Gastrocnemius medialis (tissue), 4 donors: ENCODE data around the gene TBX1. TPM values are rescaled to one million over a fixed set of nuclear protein-coding genes. Genes with fewer than 3 reads are reported as not detected.
A peak's percentile ranks its signal among the peaks of the same experiment; 100 is the strongest.

Source experiments
- ATAC-seq, 2 donors: fragments of 150-250 bp; one replicate each; pipeline ENCODE4 v1.9.1; 2016
- DNase-seq, 2 donors: peaks; one replicate each; pipeline ENCODE4 v3.0.0-alpha.2; 2019
- H3K27ac ChIP-seq, 4 donors: fragments of 200-600 bp; sonication (generic); 1 replicate in 1 of 4; 2 replicates in 3 of 4; pipeline ENCODE4 v1.5.1; 2016 to 2018; ENCODE audit warnings: mild to moderate bottlenecking in 2 of 4, moderate library complexity in 1 of 4
- H3K27me3 ChIP-seq, 3 donors: fragments of 200-600 bp; sonication (generic) in 2 of 3; 1 replicate in 1 of 3; 2 replicates in 2 of 3; pipeline versions ENCODE4 v1.5.1 to v1.6.0; 2016 to 2019; ENCODE audit warnings: mild to moderate bottlenecking in 1 of 3, moderate library complexity in 1 of 3
- H3K36me3 ChIP-seq, 2 donors: fragments of 200-600 bp; sonication (generic) in 1 of 2; one replicate each; pipeline ENCODE4 v1.5.1; 2017 to 2018
- H3K4me1 ChIP-seq, 2 donors: fragments of 200-600 bp; sonication (generic) in 1 of 2; one replicate each; pipeline ENCODE4 v1.5.1; 2016 to 2017; ENCODE audit warnings: mild to moderate bottlenecking in 2 of 2
- H3K4me3 ChIP-seq, 4 donors: fragments of 200-600 bp; sonication (generic) in 3 of 4; 1 replicate in 1 of 4; 2 replicates in 3 of 4; pipeline ENCODE4 v1.5.1; 2016 to 2019; ENCODE audit warnings: mild to moderate bottlenecking in 2 of 4
- H3K9me3 ChIP-seq, 3 donors: fragments of 200-600 bp; sonication (generic) in 2 of 3; 1 replicate in 1 of 3; 2 replicates in 2 of 3; pipeline ENCODE4 v1.5.1; 2016 to 2019
- POLR2A ChIP-seq, 2 donors: fragments of 450-650 bp; IDR thresholded peaks; one replicate each; pipeline ENCODE4 v1.6.1; 2017; ENCODE audit warnings: antibody characterized with exemption in 2 of 2, mild to moderate bottlenecking in 2 of 2, moderate library complexity in 2 of 2
- in situ Hi-C, 4 donors: fragments of 200-750 bp; cut with MboI; loops; one replicate each; pipeline versions ENCODE4 v1.15.0 to v1.8.0; 2017; ENCODE audit warnings: low sequenced_read_pairs in 4 of 4
- intact Hi-C: fragments of 100-400 bp; cut with DNase I; formaldehyde crosslinking; loops from one replicate; pipeline ENCODE4 v1.15.1; 2023; ENCODE audit warnings: low total_unique reads
- total RNA-seq, 4 donors: library from RNA; depleted of rRNA; stranded (reverse); fragments of >200 nt; gene quantifications; one replicate each; pipeline versions ENCODE4 v1.1.0 to v1.2.3, GENCODE V29; 2016
- TF ChIP-seq, protein P1 (sequence below), 5 experiments: fragments of 450-650 bp in 3 of 5; fragments of 200-600 bp in 2 of 5; sonication (generic) in 2 of 5; IDR thresholded peaks in 4 of 5; conservative IDR thresholded peaks in 1 of 5; 1 replicate in 4 of 5; 2 replicates in 1 of 5; pipeline ENCODE4 v1.5.1; 2016 to 2019; ENCODE audit warnings: antibody characterized with exemption in 5 of 5, mild to moderate bottlenecking in 3 of 5, moderate library complexity in 3 of 5

Gene TBX1
- total RNA-seq, 4 donors from 2014 or later, result 27.9 to 38.9 (median 36.3) TPM

DNA sequence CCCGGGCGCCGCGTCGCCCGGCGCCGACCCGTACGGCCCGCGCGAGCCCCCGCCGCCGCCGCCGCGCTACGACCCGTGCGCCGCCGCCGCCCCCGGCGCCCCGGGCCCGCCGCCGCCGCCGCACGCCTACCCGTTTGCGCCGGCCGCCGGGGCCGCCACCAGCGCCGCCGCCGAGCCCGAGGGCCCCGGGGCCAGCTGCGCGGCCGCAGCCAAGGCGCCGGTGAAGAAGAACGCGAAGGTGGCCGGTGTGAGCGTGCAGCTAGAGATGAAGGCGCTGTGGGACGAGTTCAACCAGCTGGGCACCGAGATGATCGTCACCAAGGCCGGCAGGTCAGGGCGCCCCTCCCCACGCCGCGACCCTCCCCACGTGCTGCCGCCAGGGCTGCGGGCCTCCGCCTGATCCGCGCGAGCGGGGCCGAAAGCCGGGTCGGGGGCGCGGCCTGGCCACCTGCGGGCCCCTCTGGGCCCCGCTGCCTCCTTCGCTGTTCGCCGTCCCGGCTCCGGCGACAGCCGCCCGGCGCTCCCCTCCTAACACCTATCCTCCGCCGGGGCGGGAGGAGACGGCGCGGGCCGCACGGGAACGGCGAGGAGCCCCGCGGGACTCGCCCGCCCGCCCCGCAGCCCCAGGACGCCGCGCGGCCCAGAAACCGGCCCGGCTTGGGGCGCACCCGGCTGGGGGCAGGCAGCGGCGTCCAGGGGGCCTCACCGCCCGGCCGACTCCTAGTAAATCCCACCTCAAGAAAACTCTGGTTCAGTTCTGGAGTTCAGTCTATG lies 560 bp downstream of the TBX1 start:
- intact Hi-C loops (no loop called here), in situ Hi-C loops (no loop called here)
- Histone ChIP-seq H3K36me3 (no peaks in the 10 kb centered on the region), H3K27me3 (peaks cover 15 to 41% (median 16%) of the 10 kb centered on the region in 3 donors), H3K27ac (peak overlapping the region; percentile 79 to 81 (median 80)), H3K4me1 (peaks cover 0 to 4% of the 10 kb centered on the region in 2 donors), H3K9me3 (no peaks in the 10 kb centered on the region), H3K4me3 (peak overlapping the region; percentile 51 to 54 (median 53))
- no peak for TF ChIP-seq POLR2A (IDR thresholded peaks at IDR 0.05)
- TF ChIP-seq, protein P1, sequence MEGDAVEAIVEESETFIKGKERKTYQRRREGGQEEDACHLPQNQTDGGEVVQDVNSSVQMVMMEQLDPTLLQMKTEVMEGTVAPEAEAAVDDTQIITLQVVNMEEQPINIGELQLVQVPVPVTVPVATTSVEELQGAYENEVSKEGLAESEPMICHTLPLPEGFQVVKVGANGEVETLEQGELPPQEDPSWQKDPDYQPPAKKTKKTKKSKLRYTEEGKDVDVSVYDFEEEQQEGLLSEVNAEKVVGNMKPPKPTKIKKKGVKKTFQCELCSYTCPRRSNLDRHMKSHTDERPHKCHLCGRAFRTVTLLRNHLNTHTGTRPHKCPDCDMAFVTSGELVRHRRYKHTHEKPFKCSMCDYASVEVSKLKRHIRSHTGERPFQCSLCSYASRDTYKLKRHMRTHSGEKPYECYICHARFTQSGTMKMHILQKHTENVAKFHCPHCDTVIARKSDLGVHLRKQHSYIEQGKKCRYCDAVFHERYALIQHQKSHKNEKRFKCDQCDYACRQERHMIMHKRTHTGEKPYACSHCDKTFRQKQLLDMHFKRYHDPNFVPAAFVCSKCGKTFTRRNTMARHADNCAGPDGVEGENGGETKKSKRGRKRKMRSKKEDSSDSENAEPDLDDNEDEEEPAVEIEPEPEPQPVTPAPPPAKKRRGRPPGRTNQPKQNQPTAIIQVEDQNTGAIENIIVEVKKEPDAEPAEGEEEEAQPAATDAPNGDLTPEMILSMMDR (IDR thresholded peaks at IDR 0.05 in 4 of 5, conservative IDR thresholded peaks at IDR 0.05 in 1 of 5), result no peak
- DNase-seq, result no peak
- peak; percentile 25 to 35 for ATAC-seq

DNA sequence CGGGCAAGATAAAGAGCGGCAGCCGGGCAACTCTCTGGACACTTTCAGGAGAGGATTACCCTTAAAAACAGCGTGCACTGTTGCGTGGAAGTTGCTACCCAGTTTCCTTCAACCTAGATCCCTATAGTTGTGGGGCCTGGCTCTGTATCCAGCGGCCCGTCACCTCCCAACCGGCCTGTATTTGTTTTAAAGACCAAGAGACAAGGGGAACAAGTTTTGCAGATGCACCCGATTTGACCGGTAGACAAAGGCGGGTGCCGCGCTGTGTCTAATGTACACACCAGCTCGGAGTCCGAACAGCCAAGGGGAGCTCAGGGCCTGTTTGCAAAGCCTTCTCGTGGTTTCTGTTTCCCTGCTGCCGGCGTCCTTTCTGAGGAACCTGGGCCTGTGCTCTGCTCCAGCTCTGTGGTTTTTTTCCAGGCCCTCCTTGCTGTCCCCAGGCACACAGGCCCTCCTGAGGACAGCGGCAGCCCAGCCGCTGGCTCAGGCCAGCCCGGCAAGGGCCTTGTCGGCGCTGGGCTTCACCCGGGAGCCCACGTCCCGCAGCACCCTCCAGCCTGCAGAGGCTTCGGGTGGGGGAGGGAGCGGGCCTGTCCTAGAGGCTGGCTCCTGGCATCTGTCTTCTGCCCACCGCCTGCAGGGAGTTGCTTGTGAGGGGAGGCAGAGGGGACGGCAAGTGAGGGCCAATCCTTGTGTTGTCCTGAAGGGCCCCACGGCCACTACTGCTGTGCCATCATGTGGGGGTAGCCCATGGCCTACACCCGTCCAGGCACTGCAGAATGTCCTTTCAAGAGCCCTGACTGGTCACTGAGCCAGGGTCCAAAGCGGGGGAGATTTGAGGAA lies 1.4 kb downstream of the TBX1 start:
- Histone ChIP-seq H3K4me1 (peaks cover 0 to 4% of the 10 kb centered on the region in 2 donors), H3K27me3 (peaks cover 8 to 37% (median 12%) of the 10 kb centered on the region in 3 donors), H3K4me3 (peak overlapping the region; percentile 51 to 54 (median 53)), H3K36me3 (no peaks in the 10 kb centered on the region), H3K9me3 (no peaks in the 10 kb centered on the region), H3K27ac (peak overlapping the region; percentile 79 to 81 (median 80))
- ATAC-seq (peak; percentile 17 to 29), DNase-seq (no peak)
- TF ChIP-seq, protein P1 (IDR thresholded peaks at IDR 0.05 in 4 of 5, conservative IDR thresholded peaks at IDR 0.05 in 1 of 5), result no peak
- TF ChIP-seq POLR2A (IDR thresholded peaks at IDR 0.05), result peak in 1 of 2 donors; percentile 16
- intact Hi-C loops, result loop anchor here (1.0 kb wide), 1 partner anchor 92 kb away; the partner anchor contains the start of genes GNB1L and RTL10
- in situ Hi-C loops, result no loop called here

DNA sequence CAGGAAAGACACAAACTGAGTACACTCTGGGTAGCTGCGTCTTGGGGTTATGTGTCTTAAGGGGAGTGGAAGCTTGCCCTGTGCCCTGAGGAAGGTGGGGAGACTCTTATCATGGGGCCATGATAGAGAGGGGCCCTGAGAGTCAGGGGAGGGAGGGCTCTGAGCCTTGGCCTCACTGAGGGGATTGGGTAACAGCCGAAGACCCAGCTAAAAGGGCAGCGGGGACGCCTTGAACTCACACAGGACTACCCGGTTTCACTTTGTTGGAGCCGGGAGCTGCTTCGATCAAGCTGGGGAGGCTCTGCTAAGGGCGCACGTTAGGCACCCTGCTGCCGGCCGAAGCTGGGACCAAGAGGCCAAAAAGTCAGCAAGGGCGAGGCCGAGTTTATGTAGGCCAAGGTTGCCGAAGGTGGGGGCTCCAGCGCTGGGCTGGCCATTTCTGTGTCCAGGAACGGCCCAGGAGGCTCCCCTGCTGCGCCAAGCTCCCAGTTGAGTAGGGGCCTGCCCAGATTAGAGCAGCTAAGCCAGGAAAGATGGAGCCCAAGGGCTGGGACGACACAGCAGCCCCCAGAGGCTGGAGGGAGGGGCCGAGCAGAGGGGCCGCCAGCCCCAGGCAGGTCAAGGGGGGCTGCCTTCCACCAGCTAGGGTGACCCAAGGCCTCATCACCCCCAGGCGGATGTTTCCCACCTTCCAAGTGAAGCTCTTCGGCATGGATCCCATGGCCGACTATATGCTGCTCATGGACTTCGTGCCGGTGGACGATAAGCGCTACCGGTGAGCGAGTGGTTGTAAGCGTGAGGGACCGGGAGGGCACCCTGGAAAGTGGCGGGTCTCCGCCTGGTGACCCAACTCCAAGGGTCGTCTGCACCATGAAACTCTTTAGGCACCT lies 2.2 kb downstream of the TBX1 start:
- ATAC-seq (no peak), DNase-seq (no peak)
- peak overlapping the region; percentile 79 to 81 (median 80) for H3K27ac ChIP-seq
- intact Hi-C loops (loop anchor here (1.0 kb wide), 1 partner anchor 91 kb away; the partner anchor contains the start of genes GNB1L and RTL10), in situ Hi-C loops (no loop called here)
- H3K4me3 ChIP-seq, result peak overlapping the region in 3 of 4 donors; percentile 51 to 54 (median 54)
- TF ChIP-seq, protein P1 (IDR thresholded peaks at IDR 0.05 in 4 of 5, conservative IDR thresholded peaks at IDR 0.05 in 1 of 5), result no peak
- peaks cover 11 to 44% (median 17%) of the 10 kb centered on the region in 3 donors for H3K27me3 ChIP-seq
- H3K9me3 ChIP-seq, result no peaks in the 10 kb centered on the region
- H3K36me3 ChIP-seq, result no peaks in the 10 kb centered on the region
- H3K4me1 ChIP-seq, result peaks cover 0 to 8% of the 10 kb centered on the region in 2 donors
